ENCODE measurements around the gene ALDOB. TPM values are rescaled to one million over a fixed set of nuclear protein-coding genes. Genes with fewer than 3 reads are reported as not detected.

ALDOB gene
- total RNA-seq, 1 experiment from 2014 or later = not detected

- no peaks in the 10 kb centered on the region for H3K23me2 ChIP-seq (ENCODE audit: insufficient read length, low read depth, low read length, poor library complexity, severe bottlenecking)
- Mint-ChIP-seq H3K9me3 (peaks cover 22 to 26% of the 10 kb centered on the region in 2 experiments), H3K4me3 (no peak overlapping the region), H3K27ac (no peak overlapping the region), H3K27me3 (ENCODE audit: low read depth) (peaks cover 3% of the 10 kb centered on the region; the same call in 1 of the 2 replicates), H3K36me3 (ENCODE audit: insufficient read depth in 1 of 3, low read depth in 3 of 3) (peaks cover 7 to 22% (median 18%) of the 10 kb centered on the region in 3 experiments; a peak in 6 of 7 replicates), H3K4me1 (peaks cover 9 to 19% of the 10 kb centered on the region in 2 experiments)
- H3K9ac ChIP-seq (ENCODE audit: extremely low read depth, insufficient read length, low read length) = no peak overlapping the region
- H2AFZ ChIP-seq (ENCODE audit: low read length) = no peak overlapping the region
- no peaks in the 10 kb centered on the region for H3K27me3 ChIP-seq (ENCODE audit: insufficient read depth, low read length)
- no peak overlapping the region for H4K5ac ChIP-seq (ENCODE audit: insufficient read length, low read depth, low read length)
- H3K4ac ChIP-seq (ENCODE audit: low read depth, low read length) = no peak overlapping the region
- no peak overlapping the region for H3K23ac ChIP-seq (ENCODE audit: insufficient read length, low read depth, low read length)
- no peak overlapping the region for H2AK5ac ChIP-seq (ENCODE audit: insufficient read length, low read length)
- no peak overlapping the region for H2BK120ac ChIP-seq (ENCODE audit: low read depth, low read length, poor library complexity, severe bottlenecking)
- DNase-seq = no peak
- no peak overlapping the region for H4K91ac ChIP-seq (ENCODE audit: insufficient read length, low read depth, low read length)
- WGBS (ENCODE audit: extremely low coverage, insufficient read length, low lambda C conversion rate) = no CpG with 5 or more reads among the region's 4 CpGs
- H3T11ph ChIP-seq (ENCODE audit: low read length) = no peak overlapping the region
- no peak overlapping the region for H3K27ac ChIP-seq (ENCODE audit: insufficient read length, low read depth, low read length)
- H4K20me1 ChIP-seq (ENCODE audit: control insufficient read depth, insufficient read depth, insufficient read length) = no peaks in the 10 kb centered on the region
- no peaks in the 10 kb centered on the region for H3K79me1 ChIP-seq (ENCODE audit: insufficient read depth, low read depth, low read length, poor library complexity, severe bottlenecking)
- TF ChIP-seq CTCF (conservative IDR thresholded peaks at IDR 0.05) = no peak
- H2BK12ac ChIP-seq (ENCODE audit: insufficient read length, low read depth, low read length) = no peak overlapping the region
- H2BK20ac ChIP-seq (ENCODE audit: low read depth, low read length, poor library complexity, severe bottlenecking) = no peak overlapping the region
- H3K9me3 ChIP-seq (ENCODE audit: control insufficient read depth, low read depth, low read length) = no peaks in the 10 kb centered on the region
- no peaks in the 10 kb centered on the region for H3K4me1 ChIP-seq (ENCODE audit: insufficient read depth, low read length)
- no peaks in the 10 kb centered on the region for H3K79me2 ChIP-seq (ENCODE audit: insufficient read depth, low read length)
- H2BK15ac ChIP-seq (ENCODE audit: low read depth, low read length) = no peak overlapping the region
- H3K14ac ChIP-seq (ENCODE audit: insufficient read depth, low read length) = no peak overlapping the region
- no peak overlapping the region for H2BK5ac ChIP-seq (ENCODE audit: insufficient read length, low read length)
- no peak overlapping the region for H3K18ac ChIP-seq (ENCODE audit: insufficient read length, low read depth, low read length)
- no peak overlapping the region for H4K8ac ChIP-seq (replicated peaks; ENCODE audit: insufficient read length, low read depth, low read length)
- no peak overlapping the region for H3K4me2 ChIP-seq (ENCODE audit: insufficient read depth, insufficient read length, low read length)
- no peak overlapping the region for H3K56ac ChIP-seq (ENCODE audit: insufficient read length, low read depth, low read length)
Measured at GRCh38 chr9:101451498-101451897, 15.9 kb upstream of the ALDOB start.
